ENCODE measurements around the gene SRSF10. TPM values are rescaled to one million over a fixed set of nuclear protein-coding genes. Genes with fewer than 3 reads are reported as not detected.
"Not testable (repeated sequence)": the region's sequence is repeated elsewhere in the genome, so short reads cannot be mapped to it uniquely, and the experiment has no call there.

The SRSF10 gene
- polyA plus RNA-seq, 1 donor = 117 TPM

DNA sequence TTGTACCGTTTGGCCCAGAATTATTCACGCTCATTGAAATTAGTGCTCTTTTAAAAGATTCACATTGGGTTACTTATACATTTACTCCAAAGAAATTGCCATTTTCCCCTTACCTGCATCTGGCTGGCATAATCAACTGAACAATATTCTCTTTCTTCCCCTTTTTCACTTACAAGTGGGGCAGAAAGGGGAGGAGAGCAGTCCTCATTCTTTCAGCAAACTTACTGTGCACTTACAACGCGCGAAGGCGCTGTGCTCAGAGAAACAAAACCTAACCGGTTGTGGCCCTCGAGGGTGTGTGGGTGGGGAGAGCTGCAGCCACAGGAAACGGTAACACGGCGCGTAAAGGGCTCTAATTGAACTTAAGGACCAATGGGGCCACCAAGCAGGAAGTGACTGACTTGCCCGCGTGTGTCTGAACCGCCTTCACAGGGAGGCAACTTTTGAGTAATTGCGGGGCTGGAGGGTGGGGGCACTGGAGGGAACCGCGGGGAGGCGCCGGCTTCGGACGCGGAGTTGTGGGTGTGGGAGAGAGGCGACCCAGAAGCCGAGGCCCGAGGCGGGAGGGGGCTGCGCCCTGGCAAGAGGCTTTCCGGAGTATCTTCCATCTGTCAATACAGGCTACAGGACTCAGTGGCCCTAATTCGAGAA lies 21.2 kb downstream of the SRSF10 start:
- DNase-seq (ENCODE audit: low read depth) = peak; percentile 85

- DNase-seq (ENCODE audit: low read depth) = not testable (repeated sequence)
Measured at GRCh38 chr1:23958040-23958809, 21.9 kb downstream of the SRSF10 start.

- DNase-seq (ENCODE audit: low read depth) = no peak
Measured at GRCh38 chr1:23957096-23957495, 23.0 kb downstream of the SRSF10 start.

GRCh38 chr1:23953020-23953419 lies 27.1 kb downstream of the SRSF10 start:
- no peak for DNase-seq (ENCODE audit: low read depth)

DNA sequence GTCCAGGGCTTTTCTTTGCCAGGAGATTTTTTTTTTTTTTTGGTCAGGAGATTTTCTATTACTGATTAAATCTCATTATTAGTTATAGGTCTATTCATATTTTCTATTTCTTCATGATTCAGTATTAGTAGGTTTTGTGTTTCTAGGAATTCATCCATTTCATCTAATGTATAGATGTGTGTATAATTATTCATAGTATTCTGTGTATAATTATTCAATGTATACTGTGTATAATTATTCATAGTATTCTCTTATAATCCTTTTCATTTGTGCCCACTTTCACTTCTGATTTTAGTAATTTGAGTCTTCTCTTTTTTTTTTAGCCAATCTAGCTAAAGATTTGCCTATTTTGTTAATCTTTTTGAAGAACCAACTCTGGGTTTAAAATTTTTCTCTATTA lies 32.8 kb downstream of the SRSF10 start:
- DNase-seq (ENCODE audit: low read depth) = no peak

DNA sequence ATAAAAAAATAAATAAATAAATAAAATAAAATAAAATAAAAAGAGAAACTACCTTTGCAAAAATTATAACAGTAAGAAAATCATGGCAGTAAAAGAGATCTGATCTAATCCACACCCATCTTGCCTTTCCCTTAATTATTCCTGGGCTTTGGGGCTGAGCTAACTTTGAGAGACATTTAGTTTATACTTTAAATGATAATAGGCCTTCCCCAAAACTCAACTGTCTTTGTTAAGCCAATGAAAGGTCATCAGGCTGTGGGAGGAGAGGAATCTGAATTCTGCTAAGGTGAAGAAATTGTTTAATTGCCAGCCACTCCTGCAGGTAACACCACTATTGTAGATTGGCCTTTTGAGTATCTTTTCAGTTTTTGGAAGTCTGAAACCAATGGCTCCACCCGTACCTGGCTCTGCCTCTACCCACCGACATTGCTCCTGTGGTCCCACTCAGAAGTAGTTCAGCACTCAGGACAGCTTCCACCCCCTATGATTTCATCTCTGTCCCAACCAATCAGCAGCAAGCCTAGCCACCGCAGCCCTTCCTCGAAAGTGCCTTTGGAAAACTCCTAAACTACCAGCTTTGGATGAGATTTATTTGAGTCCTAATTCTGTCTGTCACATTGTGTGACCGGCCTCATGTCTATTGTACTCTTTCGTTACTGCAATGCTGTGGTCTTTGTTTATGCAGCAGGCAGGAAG lies 43.5 kb downstream of the SRSF10 start:
- DNase-seq (ENCODE audit: low read depth) = no peak

DNA sequence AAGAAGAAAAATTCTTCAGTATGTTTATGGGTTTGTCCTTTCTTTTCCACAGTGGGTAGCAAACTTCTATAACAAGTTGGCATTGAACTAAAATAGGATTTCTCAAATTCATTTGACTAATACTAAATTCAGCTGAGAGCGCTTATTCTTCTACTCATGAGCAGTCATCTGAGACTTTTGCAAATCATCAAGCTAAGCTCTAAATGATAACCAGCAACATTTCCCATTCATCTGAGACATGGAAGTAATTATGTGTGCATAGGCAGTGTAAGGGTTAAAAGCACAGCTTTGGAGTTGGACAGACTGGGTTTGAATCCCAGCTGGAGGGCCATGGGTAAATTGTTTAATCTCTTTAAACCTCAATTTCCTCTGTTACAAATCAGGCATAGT lies 48.6 kb downstream of the SRSF10 start:
- no peak for DNase-seq (ENCODE audit: low read depth)

DNA sequence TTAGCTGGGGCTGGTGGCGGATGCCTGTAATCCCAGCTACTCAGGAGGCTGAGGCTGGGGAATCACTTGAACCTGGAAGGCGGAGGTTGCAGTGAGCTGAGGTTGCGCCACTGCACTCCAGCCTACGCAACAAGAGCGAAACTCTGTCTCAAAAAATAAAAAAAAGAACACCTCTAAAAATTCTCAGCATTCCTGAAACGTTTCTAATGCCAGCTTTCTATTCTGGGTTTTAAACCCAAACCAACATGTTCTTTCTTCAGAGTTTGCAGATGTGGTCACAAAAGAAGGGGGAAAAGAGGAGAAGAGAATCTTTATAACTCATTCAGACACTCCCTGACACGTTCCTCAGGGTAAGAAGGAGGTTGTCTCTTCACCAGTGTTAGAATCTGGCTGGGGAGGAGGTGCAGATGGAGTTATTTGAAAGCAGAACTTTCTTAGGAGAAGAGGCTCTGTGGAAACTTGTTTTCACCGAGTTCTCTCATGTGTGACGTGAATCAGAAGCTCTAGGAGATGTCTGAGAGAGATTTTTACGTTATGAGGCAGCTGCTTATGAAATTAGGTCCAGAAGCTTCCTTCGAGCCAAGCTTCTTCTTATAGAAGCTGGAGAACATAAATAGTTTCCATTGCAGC lies 49.2 kb downstream of the SRSF10 start:
- no peak for DNase-seq (ENCODE audit: low read depth)

DNA sequence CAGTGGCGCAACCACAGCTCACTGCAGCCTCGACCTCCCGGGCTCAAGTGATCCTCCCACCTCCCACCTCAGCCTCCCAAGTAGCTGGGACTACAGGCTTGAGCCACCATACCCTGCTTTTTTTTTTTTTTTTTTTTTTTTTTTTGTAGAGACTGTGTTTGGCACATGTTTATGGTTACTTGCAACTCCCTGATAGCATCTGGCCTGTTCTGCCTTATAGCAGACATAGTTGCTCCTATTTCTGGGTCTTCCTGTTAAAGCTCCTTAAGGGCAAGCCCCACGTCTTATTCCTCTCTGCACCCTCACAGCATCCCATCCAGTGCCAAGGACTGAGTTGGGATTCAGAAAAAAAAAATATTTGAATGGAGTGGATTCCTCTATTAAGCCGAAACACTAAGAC lies 49.9 kb downstream of the SRSF10 start:
- no peak for DNase-seq (ENCODE audit: low read depth)

GRCh38 chr1:23928789-23929188 lies 51.3 kb downstream of the SRSF10 start:
- no peak for DNase-seq (ENCODE audit: low read depth)

DNA sequence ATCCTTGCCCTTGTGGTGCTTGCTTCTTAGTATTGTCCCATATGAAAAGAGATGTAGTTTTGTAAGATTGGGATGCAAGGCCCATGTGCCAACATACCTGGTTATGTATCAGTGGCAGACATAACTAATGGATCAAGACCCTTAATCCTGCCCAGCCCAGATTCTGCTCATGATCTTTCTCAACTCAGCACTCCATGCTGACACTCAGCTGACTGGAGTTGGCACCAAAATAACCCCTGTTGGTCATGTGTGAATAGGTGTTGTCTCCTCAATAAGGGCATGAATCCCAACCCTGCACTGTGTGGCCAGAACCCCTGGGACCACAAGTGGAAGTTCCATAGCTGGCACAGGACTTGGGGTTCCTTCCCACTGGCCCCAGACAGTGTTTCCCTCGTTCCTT lies 53.0 kb downstream of the SRSF10 start:
- DNase-seq (ENCODE audit: low read depth) = no peak

- DNase-seq (ENCODE audit: low read depth) = no peak
Measured at GRCh38 chr1:23925279-23925678, 54.8 kb downstream of the SRSF10 start.

DNA sequence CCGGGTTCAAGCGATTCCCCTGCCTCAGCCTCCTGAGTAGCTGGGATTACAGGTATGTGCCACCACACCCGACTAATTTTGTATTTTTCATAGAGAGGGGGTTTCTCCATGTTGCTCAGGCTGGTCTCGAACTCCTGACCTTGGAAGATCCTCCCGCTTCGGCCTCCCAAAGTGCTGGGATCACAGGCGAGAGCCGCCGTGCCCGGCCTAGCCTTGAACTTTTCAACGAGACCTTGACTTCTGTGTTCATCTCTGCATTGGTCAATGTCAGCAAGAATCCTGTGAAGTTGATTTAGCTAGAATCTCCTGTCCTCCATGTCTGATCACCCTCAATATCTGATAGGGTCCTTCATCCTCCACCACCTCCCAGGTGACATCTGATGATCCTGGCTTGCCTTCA lies 55.5 kb downstream of the SRSF10 start:
- DNase-seq (ENCODE audit: low read depth) = no peak

DNA sequence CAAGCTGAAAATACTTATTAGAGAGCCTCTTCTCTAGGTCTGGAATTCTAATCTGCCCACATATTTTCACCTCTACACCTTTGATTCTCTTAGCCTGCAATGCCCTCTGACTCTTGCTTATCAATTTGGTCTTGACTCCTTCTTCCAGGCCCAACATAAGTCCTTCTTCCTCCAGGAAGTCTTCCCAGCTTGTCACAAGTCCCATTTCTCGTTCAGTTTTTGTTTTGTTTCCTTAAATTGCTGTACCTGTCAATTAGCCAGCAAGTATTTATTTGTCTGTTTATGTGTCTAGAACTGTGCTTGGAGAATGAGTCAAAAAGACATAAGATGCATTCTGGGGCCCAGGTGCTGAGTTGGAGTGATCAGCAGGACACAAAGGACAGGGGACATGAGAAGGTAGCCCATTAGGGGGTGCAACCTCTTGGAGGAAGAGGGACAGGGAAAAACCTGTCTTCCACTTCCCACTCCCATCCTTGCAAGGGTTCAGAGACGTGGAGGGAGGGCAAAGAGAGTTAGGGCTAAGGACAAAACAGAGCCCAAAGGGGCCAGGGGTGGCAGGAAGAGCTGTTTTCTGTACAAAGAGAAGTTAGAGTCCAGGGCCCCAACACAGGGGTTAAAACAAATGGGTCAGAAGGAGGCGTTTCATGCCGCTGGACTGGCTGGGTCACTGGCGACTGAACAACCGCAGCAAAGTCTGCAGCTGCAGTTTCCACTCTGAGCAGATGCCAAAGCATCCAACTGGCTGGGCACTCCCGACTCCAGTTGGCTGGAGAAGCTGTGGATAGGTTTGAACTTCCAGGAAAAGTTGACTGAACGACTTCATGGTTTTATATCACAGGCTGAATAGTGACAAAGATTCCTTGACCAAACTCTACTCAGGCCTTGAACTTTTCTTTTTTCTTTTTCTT lies 56.3 kb downstream of the SRSF10 start:
- no peak for DNase-seq (ENCODE audit: low read depth)

DNA sequence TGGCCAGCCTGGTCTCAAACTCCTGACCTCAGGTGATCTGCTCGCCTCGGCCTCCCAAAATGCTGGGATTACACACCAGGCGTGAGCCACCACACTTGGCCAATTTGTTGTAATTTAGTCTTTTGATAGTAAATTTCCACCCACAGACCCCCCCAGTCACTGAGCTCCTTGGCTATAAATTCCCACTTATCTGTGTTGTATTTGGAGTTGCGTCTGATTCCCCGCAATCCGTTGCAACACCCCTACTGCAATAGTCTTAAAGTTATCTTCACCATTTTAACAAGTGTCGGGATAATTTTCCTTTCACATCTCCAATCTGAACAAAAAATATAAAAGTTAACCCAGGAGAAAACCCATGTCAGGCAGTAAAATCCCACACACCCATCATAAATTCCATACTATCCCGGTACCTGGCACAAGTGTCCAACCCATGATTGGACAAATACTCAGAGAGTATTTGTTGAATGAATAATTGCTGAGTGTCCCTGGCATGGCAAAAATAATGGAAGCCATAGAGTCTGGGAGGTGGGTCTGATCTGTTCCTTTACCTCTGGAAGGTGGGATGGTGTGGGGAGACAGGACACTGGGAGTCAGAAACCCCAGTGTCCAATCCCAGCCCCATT lies 57.7 kb downstream of the SRSF10 start:
- DNase-seq (ENCODE audit: low read depth) = no peak

- DNase-seq (ENCODE audit: low read depth) = no peak
Measured at GRCh38 chr1:23916209-23917131, 63.7 kb downstream of the SRSF10 start.

DNA sequence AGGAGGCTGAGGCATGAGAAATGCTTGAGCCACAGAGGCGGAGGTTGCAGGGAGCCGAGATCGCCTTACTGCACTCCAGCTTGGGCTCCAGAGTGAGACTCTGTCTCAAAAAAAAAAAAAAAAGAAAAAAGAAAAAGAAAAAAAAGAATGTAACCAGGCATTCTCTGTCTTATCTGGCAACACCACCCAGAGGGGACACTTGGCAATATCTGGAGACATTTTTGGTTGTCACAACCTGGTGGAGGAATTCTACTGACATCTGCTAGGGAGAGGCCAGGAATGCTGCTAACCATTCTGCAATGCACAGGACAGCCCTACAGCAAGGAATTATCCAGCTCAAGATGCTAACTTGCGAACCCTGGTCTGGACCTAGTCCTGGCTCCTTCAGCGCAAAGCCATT lies 64.7 kb downstream of the SRSF10 start:
- DNase-seq (ENCODE audit: low read depth) = no peak

DNA sequence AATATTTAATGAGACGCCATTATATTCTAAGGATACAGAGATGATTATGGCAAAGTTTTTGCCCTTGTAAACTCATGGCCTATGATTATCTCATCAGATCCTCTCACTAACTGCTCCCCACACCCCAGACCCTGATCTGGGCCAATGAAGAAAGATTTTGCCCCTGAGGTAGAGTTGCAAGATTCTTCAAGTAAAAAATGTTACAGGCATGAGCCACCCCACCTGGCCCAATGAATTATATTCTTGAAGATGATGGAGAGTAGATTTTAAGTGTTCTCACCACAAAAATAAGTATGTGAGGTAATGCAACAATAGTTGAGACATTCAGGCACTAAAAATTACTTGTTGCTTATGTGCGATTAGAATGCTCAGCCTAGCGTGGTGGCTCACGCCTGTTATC lies 65.2 kb downstream of the SRSF10 start:
- DNase-seq (ENCODE audit: low read depth) = no peak
